ENCODE measurements around the gene LAMTOR3. TPM values are rescaled to one million over a fixed set of nuclear protein-coding genes. Genes with fewer than 3 reads are reported as not detected.

The LAMTOR3 gene
- total and polyA plus RNA-seq, 9 of the 15 experiments (the other 6 are each of a cell fraction or from before 2014, with no cell fraction given): 17.9 to 146 (median 59.4) TPM

- H3K9ac ChIP-seq (ENCODE audit: insufficient read depth in 1 of 2, low read depth in 2 of 2, low read length in 2 of 2): no peak overlapping the region
- H2AFZ ChIP-seq (ENCODE audit: low read depth, low read length): no peak overlapping the region
- ChIA-PET CTCF (ENCODE audit: low intra/inter-chr PET ratio) (no interaction called here), POLR2A (interaction anchor here (1.0 kb wide), 1 partner anchor 8 kb away, joined by 3 read pairs; no protein-coding TSS in a partner anchor)
- ATAC-seq: no peak
- in situ Hi-C loops (cut with MboI) (no loop called here), intact Hi-C loops (cut with micrococcal nuclease) (no loop called here)
- no TSS peak for BruUV-seq (replicated peaks)
- DNase-seq (ENCODE audit: extremely low read depth in 1 of 4, low spot score in 3 of 4): no peak
- H3K36me3 ChIP-seq (ENCODE audit: control insufficient read depth, insufficient read depth, low read length): no peaks in the 10 kb centered on the region
- H3K4me3 ChIP-seq: no peak overlapping the region
- H3K4me1 ChIP-seq (replicated peaks in 1 of 2; ENCODE audit: control insufficient read depth in 2 of 2, insufficient read depth in 2 of 2, low read length in 2 of 2): peaks cover 0 to 7% of the 10 kb centered on the region in 2 experiments; a peak in 1 of 5 replicates
- no peak for FAIRE-seq
- no peaks in the 10 kb centered on the region for H3K27me3 ChIP-seq (ENCODE audit: control insufficient read depth in 2 of 2, insufficient read depth in 2 of 2, low read length in 2 of 2)
- H3K9me1 ChIP-seq (ENCODE audit: control insufficient read depth, insufficient read depth, low read length): no peaks in the 10 kb centered on the region
- H3K4me2 ChIP-seq (ENCODE audit: insufficient read depth, low read length): no peak overlapping the region
- 17% methylated on average over 2 of the region's 2 CpGs for WGBS (ENCODE audit: insufficient coverage, low coverage, missing lambda C conversion rate)
- H3K9me3 ChIP-seq (replicated peaks; ENCODE audit: control insufficient read depth, insufficient read depth, low read depth, low read length): no peaks in the 10 kb centered on the region
- H3K27ac ChIP-seq (ENCODE audit: extremely low read depth, low read depth, low read length): no peak overlapping the region
- no peaks in the 10 kb centered on the region for H3K79me2 ChIP-seq (ENCODE audit: control insufficient read depth, insufficient read depth, low read length)
- H4K20me1 ChIP-seq (replicated peaks; ENCODE audit: control insufficient read depth, insufficient read depth, low read length): no peaks in the 10 kb centered on the region
- TF ChIP-seq ZBTB11 (CRISPR knock-in tag; IDR thresholded peaks at IDR 0.05) (no peak), STAT6 (CRISPR knock-in tag; IDR thresholded peaks at IDR 0.05) (no peak), ZNF197 (CRISPR knock-in tag; IDR thresholded peaks at IDR 0.05; ENCODE audit: low read depth) (no peak), HBP1 (CRISPR knock-in tag; IDR thresholded peaks at IDR 0.05) (no peak), NCOA1 (IDR thresholded peaks at IDR 0.05; ENCODE audit: low read depth) (no peak), ZHX1 (conservative IDR thresholded peaks at IDR 0.05; ENCODE audit: low read length) (no peak), NFIX (CRISPR knock-in tag; IDR thresholded peaks at IDR 0.05; ENCODE audit: low read depth) (no peak), CREB1 (IDR thresholded peaks at IDR 0.05) (no peak), CREB1 (CRISPR knock-in tag; IDR thresholded peaks at IDR 0.05) (no peak), ZNF512 (tag; IDR thresholded peaks at IDR 0.05) (no peak)
Observed at GRCh38 chr4:99860521-99860920, 33.7 kb downstream of the LAMTOR3 start.
